HG03571 (cell line): Measurements from ENCODE around the gene RASGEF1B.
"Not testable (repeated sequence)": the region's sequence is repeated elsewhere in the genome, so short reads cannot be mapped to it uniquely, and the experiment has no call there.

Experiments
- ATAC-seq: cut with Tn5 transposase; IDR thresholded peaks from one replicate; pipeline ENCODE4 v1.9.1; 2021; ENCODE audit not compliant: unreplicated experiment

The RASGEF1B gene

GRCh38 chr4:81498551-81499099 lies 26.9 kb upstream of the RASGEF1B start:
- no peak for ATAC-seq

GRCh38 chr4:81498046-81498445 lies 26.3 kb upstream of the RASGEF1B start:
- no peak for ATAC-seq

- no peak for ATAC-seq
Measured at GRCh38 chr4:81495345-81495744, 23.6 kb upstream of the RASGEF1B start.

GRCh38 chr4:81494031-81494431 lies 22.3 kb upstream of the RASGEF1B start:
- peak; percentile 65 for ATAC-seq

GRCh38 chr4:81492606-81493230 lies 21.0 kb upstream of the RASGEF1B start:
- ATAC-seq: no peak

- no peak for ATAC-seq
Measured at GRCh38 chr4:81491943-81492342, 20.2 kb upstream of the RASGEF1B start.

GRCh38 chr4:81490403-81491160 lies 18.9 kb upstream of the RASGEF1B start:
- ATAC-seq: no peak

- no peak for ATAC-seq
Measured at GRCh38 chr4:81486502-81486901, 14.8 kb upstream of the RASGEF1B start.

- ATAC-seq: no peak
Measured at GRCh38 chr4:81485310-81485980, 13.7 kb upstream of the RASGEF1B start.

- ATAC-seq: no peak
Measured at GRCh38 chr4:81482326-81482725, 10.6 kb upstream of the RASGEF1B start.

GRCh38 chr4:81481151-81481550 lies 9.4 kb upstream of the RASGEF1B start:
- no peak for ATAC-seq

- not testable (repeated sequence) for ATAC-seq
Measured at GRCh38 chr4:81479573-81479972, 7.9 kb upstream of the RASGEF1B start.

- not testable (repeated sequence) for ATAC-seq
Measured at GRCh38 chr4:81473331-81474265, 1.9 kb upstream of the RASGEF1B start.

- peak; percentile 53 for ATAC-seq
Measured at GRCh38 chr4:81472281-81473182, 825 bp upstream of the RASGEF1B start.

- ATAC-seq: no peak
Measured at GRCh38 chr4:81471298-81471587, 464 bp downstream of the RASGEF1B start.

- no peak for ATAC-seq
Measured at GRCh38 chr4:81470456-81471297, 1.0 kb downstream of the RASGEF1B start.

GRCh38 chr4:81469781-81470455 lies 1.8 kb downstream of the RASGEF1B start:
- no peak for ATAC-seq

GRCh38 chr4:81468678-81469077 lies 3.0 kb downstream of the RASGEF1B start:
- no peak for ATAC-seq

- no peak for ATAC-seq
Measured at GRCh38 chr4:81467672-81467964, 4.1 kb downstream of the RASGEF1B start.
